ENCODE measurements around the gene NRM.
"Not testable (repeated sequence)": the region's sequence is repeated elsewhere in the genome, so short reads cannot be mapped to it uniquely, and the experiment has no call there.

The NRM gene

DNA sequence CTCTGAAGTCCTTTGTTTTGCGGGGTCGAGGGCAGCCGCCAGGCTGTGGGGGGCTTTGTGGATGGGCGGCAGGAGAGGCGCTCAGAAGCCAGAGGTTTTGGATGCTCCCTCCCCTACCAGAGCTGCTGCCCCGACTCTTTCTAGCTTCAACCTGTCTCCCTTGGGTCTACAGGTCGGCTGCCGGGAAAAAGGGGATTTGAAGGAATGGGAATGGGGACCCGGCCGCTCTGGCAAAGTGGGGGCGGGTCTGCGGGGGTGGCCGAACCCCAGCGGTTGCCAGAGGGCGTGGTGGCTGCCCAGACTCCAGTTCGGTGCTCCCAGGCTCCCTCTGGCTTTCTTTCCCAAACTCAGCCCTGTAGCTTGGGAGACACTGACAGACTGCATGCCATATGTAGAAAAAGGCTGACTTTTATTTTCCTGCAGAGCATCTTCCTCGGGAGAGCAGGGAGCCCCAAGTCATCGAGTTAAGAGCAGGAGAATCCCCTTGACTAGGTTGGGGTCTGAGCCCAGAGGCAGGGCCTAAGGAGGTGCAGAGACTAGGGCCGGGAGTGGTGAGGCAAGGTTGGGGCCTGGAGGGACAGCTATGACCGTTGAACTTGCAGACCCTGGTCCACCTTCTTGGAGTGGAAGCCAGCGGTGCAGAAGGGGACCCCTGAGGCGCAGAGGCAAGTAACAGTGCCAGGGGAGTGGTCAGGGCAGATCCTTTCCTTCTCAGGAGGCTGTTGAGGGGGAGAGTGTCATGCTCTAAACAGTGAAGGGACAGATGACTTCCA is 2.9 kb downstream of the NRM start:
- DNase-seq = no peak

DNA sequence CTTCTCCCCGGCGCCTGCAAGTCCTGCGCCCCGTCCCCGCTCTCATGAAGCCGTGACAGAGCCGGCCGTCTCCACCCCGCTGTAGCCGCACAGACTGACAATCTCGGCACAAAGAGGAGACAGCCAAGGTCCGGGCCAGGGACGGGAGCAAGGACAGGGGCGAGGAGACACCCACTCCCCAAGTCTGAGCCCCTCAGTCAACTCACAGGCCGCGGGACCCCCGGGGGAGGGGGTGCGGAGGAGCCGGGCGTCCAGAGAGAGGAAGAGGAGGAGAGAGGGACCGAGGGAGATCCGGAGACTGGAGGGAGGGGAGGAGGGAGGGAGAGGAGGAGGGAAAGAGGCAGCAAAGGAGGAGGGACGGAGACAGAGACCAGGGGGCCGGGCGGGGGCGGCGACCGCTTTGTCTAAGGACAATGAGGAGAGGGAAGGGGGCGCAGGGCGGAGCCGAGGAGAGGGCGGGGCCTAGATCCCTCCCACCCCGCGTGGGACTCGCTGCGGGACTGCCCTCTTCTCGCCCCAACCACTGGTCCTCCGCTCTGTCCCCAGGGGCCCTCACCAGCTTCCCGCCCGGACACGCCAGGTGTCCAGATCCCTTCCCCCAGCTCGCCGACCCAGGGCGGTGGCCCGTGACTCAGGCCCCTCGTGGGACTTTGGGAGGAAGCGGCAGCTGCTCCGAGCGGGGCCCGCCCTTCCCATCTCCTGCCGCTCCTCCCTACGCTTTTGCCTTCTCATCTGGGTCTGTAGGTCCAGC is 3.7 kb downstream of the NRM start:
- DNase-seq = peak; percentile 82

DNA sequence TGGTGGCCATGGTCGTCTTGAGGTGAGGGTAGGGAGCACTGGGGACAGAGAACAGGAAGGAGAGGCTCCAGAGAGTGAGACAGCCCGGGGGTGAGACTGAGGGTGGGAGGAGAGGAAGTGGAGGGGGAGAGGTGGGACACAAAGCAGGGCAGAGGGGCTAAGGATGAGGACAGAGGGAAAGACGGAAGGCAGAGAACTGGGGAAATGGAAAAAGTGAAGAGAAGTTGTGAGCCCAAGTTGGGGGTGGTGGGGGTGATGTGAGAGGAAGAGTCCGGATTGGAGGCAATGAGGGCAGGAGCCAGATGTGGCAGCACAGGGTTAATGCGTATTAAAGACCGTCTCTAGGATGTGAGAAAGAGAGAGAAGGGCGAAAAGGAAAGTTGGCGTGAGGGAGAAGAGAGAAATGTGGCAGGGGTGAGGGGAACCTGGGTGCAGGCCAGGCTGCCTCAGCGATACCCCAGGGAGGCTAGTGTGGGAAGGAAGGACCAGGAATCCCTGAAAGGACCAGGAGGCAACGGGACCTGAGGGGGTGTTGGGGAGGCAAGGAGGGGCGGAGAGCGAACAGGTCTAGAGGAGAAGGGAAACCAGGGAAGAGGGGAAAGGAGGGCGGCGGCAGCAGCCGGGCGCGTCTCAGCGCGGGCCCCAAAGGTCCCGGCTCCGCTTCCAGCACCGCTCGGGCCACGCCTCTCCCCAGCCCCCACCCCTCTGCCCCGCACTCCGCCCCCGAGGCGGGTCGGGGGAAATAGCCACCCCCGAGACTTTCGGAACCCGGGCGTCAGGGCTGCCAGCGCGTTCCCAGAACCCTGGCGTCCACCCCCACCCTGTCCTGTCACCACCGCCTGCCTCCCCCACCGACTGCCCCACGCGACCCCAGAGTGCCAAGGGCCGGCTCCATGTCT is 4.5 kb downstream of the NRM start, which contains the start of gene PPP1R18:
Gene PPP1R18 (minus strand): TSS at position 637 of the 899 bp plus-strand sequence. CDS start 627 bp downstream, at position 10.
- peak; percentile 64 for DNase-seq

DNA sequence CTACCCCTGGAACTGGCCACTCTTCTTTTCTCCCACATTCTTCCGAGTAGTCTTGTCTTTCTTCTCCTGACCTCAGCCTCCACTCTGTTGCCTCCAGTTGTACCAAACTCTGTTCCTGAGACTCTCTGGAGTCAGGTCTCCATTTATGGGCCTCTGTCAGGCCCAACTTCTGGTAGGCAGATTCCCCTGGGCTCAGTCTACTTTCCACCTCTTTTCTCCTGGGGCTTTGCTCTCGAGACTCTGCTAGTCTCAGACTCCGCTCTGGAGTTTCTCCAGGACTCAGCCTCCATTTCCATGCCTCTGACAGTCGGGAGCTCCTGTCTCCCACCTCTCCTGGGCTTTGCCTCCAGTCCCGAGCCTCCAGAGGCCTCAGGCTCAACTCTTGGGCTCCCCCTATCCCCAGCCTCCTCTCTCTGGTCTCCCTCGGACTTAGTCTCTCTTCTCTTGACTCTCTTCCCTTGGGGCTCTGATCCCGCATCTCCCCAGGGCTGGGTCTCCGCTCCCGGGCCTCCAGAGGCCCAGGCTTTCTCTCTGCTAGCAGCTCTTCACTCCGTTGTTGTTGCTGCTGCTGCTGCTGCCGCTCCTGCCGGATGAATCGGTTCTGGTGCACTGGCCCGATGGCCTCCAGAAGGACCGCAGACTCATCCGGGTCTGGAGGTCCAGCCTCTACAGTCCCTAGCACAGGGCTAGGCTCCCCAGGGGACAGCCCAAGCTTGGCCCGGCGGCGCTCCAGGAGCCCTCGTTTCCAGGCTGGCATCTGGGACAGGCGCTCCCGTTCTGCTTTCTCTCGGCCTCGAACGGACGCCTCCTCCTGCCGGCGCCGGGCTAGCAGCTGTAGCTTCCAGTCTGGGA is 5.4 kb downstream of the NRM start:
- DNase-seq = no peak

DNA sequence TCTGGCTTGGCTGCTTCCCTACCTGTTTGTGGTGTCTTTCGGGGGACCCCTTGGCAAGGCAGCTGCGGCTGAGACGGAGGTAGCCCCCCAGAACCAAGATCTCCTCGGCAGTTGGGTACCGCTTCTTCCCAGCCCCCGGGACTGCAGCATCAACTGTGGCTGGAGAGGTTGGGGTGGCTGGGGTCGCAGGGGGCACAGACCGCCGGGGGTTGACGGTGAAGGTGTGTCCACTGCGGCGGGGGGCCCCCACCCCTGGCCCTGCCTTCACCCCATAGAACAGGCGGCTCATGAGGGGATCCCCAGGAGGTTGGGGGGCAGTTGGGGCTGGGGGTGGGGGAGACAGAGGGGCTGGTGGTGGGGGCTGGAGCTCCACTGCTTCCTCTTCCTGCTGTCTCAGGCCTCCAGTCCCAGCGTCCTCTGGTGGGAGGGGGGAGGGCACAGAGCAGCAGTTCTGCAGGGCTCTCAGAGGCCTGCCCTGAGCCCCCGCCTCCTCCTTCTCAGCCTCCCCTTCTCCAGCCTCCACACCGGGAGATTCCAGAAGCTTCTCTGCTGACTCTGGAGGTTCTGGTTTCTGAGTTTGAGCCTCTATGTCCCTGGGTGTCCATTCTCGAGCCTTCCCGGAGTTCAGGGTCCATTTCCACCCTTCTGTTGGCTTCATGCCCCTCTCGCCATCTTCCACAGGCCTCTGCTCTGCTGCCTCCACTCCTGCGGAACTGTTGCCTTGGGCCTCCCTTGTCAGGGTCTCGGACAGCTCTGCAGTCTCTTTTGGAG is 6.2 kb downstream of the NRM start:
- no peak for DNase-seq

DNA sequence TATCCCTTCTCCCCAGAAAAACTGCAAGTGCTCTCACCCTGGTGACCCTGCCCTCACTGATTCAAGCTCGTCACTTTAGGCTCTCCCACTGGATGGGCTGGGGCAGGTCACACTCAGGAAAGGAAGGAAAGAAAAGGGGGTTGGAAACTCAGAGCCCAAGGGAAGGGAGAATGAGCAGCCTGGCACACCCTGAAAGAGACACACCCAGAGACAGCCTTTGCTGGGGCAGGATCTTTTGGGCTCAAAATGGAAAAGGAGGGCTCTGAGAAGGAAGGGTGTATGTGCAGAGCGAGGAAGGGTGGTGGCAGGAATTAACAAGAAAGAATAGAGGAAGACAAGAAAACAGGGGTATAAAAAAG is 6.8 kb downstream of the NRM start:
- no peak for DNase-seq

DNA sequence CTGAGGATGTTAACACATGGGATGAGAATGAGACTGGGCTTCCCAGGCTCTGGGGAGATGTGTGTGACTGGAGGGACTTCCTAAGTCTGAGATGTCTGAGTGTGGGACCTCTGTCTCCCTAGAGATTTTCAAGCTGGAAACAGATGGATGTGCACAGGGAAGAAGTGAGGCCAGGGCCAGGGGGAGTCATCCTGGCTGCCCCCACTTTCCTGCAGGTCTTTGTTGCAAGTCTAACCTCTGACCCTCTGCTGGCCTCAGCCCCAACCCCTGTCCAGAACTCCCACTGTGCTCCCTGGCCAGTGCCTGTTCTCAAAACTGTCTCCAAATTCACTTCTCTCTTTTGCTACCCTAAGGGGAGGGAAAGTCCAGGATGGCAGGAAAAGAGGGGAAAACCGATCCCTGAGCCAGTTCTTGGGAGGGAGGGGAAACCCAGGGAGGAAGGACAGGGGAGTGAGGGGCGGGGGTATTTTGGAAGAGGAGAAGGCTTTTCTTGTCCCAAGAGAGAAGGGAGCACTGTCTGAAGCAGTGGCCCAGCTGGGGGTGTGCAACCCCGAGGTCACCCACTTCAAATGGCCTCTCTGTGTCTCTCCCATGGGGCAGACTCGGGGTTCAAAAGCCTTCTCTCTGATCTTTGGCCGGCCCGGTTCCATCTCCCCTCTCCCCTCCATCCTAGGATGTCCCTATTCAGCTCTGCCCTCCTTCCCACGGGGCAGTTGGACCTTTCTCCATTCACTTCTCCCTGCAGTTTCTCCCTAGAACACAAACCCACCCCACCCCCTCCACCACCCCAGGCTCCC is 7.4 kb downstream of the NRM start:
- no peak for DNase-seq

DNA sequence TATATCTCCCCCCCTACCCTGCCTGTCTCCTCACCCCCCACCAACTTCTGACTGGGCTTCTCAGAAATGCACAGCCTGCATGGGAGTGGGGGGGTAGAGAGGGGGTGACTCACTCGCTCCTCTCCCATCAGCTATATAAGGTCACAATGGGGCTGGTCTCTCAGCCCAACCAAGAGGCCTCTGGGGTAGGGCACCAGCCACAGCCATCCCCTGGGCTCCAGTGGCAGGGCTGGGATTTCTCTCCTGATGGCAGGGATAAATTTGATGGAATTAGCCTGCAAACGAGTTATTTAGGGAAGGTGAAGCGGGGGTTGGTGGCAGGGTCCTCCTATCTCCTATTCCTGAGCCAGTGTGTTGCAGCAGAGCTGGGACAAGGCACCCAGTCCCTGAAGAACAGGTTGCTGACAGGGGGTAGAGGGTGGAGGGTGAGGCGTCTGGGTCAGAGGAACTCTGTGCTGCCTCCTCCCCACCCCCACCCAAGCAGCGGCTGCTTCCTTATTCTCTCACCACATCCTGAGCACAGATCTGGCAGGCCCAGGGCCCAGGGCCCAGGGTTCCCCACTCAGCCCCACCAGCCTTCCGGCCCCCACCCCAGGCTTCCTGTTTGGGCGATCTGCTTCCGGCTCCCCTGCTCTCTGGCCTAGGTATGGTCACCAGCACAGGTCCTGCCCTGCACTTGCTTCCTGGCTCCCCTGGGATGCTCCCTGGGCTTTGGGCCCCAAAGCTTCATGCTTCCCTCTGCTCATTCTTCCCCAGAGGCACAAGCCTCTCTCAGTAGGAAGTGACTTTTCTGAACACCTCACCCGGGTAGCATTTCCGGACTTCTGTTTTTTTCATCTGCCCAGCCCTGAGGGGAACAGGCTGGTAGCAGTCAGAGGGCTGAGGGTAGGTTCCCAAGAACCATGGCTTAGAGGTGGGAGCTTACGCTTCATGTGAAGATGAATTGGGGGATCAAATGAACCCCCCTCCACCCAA is 8.4 kb downstream of the NRM start:
- DNase-seq = no peak

DNA sequence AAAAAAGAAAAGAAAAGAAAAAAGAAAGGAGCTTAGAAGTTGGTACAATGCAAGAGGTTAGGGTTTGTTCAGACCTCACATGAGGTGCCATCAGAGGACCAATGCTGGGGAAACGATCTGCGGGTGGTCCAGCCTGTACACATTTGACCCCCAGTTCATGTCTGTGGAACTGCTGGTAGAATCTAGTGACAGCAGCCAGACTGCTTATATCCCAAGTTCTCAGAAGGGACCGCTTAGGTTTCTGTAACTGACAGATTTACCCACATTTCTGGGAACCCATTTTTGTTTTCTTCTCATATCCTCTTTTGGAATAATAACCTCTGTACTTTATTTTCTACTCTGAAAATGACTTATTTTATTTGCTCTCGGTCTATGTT is 9.0 kb downstream of the NRM start:
- no peak for DNase-seq

DNA sequence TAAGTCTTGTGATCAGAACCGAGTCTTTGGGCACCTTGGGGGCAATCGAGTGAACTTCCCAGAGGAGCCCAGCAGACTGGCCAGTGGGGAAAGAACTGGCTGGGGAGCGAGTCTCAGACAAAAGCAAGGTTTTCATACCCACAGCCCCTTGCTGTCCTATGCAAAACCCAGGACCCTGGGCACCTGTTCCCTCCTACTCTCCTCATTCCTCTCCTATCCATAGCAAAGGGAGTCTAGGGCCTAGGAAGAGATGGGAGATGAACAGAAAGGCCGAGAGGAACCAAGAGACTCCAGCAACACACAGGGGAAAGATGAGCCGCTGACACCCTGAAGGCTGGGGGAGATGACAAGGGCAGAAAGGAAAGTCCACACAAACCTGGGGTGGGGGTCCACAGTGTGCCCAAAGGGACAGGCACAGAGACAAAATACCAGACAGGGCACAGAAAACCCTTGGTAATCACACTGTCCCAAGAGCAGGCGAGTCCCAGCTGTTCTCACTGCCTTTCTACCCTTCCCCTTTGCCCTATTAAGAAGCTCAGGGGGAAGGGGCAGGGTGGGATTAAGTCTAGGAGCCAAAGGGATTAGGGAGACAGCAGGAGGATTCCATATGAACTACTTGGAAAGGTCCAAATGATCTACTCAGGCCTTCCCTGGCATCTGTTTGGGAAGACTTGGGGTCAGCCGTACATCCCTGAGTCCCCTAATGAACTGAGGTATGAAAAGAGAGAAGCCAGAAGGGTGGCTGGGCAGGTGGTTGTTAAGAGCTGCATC is 10.8 kb downstream of the NRM start:
- no peak for DNase-seq

DNA sequence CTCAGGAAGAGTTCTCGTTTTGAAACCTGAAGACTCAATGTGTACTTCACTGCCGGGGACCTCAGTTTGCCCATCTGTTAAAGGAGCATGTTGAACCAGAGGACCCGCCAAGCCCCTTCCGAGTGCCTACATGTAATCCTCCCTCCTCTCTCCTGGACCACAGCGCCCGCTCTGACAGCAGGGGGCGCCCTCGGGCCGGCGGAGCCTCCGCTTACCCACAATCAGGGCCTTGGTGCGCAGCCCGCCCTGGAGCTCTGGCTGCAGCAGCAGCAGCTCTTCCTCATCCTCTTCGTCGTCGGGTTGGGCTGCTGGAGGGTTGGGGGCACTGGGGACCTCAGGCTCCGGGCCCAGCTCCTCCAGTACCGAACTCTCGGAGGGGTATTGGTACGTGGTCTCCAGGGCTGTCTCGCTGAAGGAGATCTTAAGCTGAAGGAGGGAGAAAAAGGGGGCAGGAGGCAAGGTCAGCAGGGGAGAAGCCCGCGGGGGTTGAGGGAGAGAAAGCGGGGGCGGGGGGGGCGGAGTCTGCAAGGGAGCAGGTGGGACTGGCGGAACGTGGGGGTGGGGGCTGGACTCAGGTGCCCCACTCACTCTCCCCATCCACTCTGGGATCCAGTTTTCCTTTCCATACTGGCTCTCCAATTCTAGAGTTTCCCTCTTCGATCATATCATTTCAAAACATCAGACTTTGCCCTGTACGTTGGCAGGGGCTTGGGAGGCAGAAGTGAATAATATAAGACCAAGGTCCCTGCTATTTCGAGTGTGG is 11.6 kb downstream of the NRM start:
- peak; percentile 57 for DNase-seq

DNA sequence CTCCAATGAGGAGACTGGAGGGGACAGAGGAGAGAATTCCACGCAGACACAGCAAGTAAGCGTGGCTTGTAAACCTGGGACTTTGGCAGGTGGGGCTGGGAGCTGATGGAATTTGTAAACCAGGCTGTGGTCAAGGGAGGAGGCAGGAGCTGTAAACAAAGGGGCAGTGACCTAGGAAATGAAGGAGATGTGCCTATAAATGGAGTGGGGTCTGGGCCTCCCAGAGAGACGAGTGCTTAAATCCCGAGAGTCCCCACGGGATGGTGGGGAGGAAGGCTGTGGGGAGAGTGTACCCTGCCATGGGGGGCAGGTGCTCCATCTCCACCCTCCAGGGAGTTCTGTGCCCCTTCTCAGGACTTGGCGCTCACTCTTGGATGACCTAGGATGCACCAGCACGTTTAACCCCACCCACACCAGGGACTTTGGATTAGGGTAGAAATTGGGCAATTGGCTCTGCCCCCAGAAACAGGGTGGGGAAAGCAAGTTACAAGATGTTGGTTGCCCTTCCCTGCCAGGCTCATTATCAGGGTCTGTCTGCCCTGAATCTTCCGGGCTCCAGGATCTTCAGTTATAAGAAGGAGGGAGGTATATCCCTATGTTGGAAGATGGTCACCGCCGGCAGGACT is 14.0 kb downstream of the NRM start:
- no peak for DNase-seq

DNA sequence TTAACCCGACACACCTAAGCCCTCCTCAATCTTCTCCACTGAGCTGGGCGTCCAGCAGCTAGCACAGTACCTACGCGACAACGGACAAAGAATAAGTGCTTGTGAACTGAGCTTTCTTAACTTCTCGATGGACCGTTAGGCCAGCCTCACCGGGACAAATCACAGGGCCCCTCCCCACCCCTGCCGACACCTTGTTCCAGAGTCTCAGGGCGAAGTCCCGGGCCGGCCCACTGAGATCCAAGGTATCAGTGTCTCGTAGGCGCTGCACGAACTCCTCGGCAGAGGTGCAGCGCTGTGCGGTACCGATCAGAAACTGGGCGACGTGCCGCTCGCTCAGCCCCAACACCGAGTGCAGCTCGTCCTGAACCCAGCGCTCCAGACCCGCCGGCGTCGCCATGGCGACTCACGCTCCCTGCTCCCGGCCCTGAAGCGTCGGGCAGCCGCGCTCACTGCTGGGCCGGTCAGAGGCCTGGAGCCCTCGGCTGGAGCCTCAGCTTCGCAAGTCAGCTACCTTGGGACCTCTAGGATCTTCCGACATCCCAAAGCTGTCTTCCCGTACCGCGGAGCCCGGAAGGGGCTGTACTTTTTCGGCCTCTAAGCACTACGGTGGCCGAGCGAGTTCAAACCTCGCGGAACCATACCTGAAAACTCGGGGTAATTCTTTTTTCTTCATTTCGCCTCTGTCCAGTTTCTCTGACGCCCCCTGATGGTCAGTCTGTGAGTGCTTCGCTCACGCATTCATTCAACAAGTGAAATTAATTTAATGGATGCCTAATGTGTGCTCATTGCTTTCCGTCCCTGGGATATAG is 18.1 kb downstream of the NRM start, which contains the start of gene DHX16:
Gene DHX16 (minus strand): TSS at position 562 of the 809 bp plus-strand sequence. CDS start 165 bp downstream, at position 397.
- peak; percentile 92 for DNase-seq

DNA sequence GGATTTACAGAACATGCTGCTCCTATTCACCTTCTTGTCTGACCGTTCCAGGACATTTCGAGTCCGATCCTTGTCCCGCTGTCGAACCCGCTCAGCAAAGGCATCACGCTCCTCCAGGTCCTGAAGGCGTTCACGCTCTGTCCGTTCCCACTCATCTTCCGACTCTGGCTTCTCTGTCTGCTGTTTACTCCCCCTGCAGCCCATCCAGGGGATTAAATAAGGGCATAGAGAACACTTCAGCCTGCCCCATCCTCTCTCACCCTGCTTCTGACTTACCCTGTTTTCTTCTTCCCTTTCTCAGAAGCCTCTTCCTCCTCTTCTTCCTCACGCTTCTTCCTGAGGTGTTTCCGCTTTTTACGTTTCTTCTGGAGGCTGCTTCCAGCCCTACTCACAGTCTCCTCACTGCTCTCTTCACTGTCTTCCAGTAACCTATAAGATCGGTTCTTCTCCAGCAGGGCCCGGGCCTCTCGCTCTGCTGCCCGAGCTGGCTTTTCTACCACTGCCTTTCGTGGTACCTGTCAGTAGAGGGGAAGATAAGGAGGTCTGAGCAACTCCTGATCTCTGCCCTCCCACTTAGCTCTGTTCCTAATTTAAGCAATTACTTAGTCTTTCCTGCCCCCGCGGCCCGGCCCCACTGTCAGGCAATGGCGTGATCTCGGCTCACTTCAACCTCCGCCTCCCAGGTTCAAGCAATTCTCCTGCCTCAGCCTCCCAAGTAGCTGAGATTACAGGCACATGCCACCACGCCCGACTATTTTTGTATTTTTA is 19.8 kb downstream of the NRM start:
- DNase-seq = no peak

DNA sequence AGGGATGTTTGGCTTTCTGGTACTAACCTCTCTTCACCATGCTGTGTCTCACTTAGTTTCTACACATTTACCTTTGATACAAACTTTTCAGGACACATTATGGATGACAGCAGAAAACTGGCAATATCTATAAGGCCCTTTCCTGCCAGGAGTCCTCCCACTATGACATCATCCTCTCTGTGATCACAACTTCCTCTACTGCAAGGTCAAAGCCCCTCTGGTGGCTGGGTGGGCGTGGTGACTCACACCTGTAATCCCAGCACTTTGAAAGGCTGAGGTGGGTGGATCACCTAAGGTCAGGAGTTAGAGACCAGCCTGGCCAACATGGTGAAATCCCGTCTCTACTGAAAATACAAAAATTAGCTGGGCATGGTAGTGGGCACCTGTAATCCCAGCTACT is 24.5 kb downstream of the NRM start:
- DNase-seq = not testable (repeated sequence)
